GM06990 (cell line): ENCODE data around the gene CERS6.

Source experiments
- DNase-seq: peaks from one replicate; pipeline ENCODE4 v3.0.0-alpha.2; 2011; ENCODE audit not compliant: insufficient read length; ENCODE audit errors: extremely low read depth
- H3K27me3 ChIP-seq: replicated peaks from 2 replicates; pipeline ENCODE4 v1.6.0; 2011; ENCODE audit warnings: low read length; ENCODE audit not compliant: control insufficient read depth, insufficient read depth
- H3K36me3 ChIP-seq: 2 replicates; pipeline ENCODE4 v1.5.1; 2011; ENCODE audit warnings: low read length; ENCODE audit not compliant: control insufficient read depth, insufficient read depth
- H3K4me3 ChIP-seq: replicated peaks from 2 replicates; pipeline ENCODE4 v1.5.1; 2011; ENCODE audit warnings: low read depth, mild to moderate bottlenecking, control low read depth, low read length
- CTCF ChIP-seq: IDR thresholded peaks from 2 replicates; pipeline ENCODE4 v1.5.1; 2011; ENCODE audit warnings: low read length, control low read depth, mild to moderate bottlenecking, inconsistent platforms; ENCODE audit not compliant: insufficient read depth, poor library complexity, severe bottlenecking

Gene CERS6

GRCh38 chr2:168466190-168466737, 10.2 kb downstream of the CERS6 start:
- TF ChIP-seq CTCF: no peak
- Histone ChIP-seq H3K36me3 (no peaks in the 10 kb centered on the region), H3K27me3 (no peaks in the 10 kb centered on the region), H3K4me3 (no peak overlapping the region)
- DNase-seq: no peak

- no peak for TF ChIP-seq CTCF
- no peaks in the 10 kb centered on the region for H3K36me3 ChIP-seq
- H3K27me3 ChIP-seq: no peaks in the 10 kb centered on the region
- H3K4me3 ChIP-seq: no peak overlapping the region
- no peak for DNase-seq
Observed at GRCh38 chr2:168466834-168467565, 10.9 kb downstream of the CERS6 start.

GRCh38 chr2:168467729-168468128, 11.7 kb downstream of the CERS6 start:
- no peaks in the 10 kb centered on the region for H3K36me3 ChIP-seq
- no peak for TF ChIP-seq CTCF
- no peak for DNase-seq
- H3K27me3 ChIP-seq: no peaks in the 10 kb centered on the region
- H3K4me3 ChIP-seq: no peak overlapping the region

- Histone ChIP-seq H3K36me3 (no peaks in the 10 kb centered on the region), H3K27me3 (no peaks in the 10 kb centered on the region), H3K4me3 (no peak overlapping the region)
- no peak for TF ChIP-seq CTCF
- no peak for DNase-seq
Observed at GRCh38 chr2:168468354-168468753, 12.3 kb downstream of the CERS6 start.

GRCh38 chr2:168469281-168469988, 13.4 kb downstream of the CERS6 start:
- Histone ChIP-seq H3K36me3 (no peaks in the 10 kb centered on the region), H3K27me3 (no peaks in the 10 kb centered on the region), H3K4me3 (no peak overlapping the region)
- no peak for TF ChIP-seq CTCF
- peak; percentile 58 for DNase-seq
